Measurements from ENCODE around the gene SYT9.

The SYT9 gene

DNA sequence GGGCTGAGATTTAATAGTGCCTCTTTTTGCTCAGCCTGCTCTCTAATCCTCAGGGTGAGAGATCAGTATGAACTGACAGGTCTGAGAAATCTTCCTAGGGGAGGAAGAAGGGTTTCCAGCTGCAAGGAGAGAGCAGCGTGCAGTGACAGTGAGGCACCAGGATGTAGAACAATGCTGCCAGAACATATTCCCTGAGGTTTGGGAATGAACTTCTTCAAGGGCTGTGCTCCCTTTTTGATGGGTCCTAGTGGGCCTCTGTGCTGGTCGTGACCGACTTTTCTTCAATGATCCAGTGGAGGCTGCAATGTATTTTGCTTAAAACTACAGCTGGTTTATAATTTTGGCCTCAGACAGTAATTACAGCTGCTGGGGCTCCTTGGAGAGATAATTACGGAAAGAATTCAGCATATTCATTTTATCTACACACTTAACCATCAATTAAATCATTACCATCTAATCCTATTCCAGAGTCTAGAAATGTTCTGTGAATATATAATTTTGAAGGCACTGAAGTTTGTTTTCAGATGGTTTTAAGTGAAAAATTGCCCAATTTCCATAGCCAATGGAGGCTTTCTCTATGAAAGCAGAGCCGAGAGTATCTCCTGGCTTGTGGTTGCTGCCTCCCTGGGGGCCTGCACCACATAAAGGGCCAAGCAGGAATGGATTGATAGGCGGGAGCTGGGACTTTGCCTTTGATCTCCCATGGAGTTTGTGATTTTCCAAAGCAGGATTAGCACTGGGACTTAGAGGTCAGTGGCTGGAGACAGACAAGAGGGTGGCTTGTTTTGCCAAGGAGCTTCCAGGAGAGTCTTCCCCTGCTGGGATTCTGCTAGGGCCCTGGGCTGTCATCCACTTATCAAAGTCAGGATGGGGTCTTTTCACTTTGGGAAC is 192.6 kb downstream of the SYT9 start:
- TF ChIP-seq, protein P1, sequence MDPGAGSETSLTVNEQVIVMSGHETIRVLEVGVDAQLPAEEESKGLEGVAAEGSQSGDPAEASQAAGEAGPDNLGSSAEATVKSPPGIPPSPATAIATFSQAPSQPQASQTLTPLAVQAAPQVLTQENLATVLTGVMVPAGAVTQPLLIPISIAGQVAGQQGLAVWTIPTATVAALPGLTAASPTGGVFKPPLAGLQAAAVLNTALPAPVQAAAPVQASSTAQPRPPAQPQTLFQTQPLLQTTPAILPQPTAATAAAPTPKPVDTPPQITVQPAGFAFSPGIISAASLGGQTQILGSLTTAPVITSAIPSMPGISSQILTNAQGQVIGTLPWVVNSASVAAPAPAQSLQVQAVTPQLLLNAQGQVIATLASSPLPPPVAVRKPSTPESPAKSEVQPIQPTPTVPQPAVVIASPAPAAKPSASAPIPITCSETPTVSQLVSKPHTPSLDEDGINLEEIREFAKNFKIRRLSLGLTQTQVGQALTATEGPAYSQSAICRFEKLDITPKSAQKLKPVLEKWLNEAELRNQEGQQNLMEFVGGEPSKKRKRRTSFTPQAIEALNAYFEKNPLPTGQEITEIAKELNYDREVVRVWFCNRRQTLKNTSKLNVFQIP (CRISPR knock-in tag; IDR thresholded peaks at IDR 0.05; ENCODE audit: borderline replicate concordance, low read depth): no peak
- TF ChIP-seq, protein P2, sequence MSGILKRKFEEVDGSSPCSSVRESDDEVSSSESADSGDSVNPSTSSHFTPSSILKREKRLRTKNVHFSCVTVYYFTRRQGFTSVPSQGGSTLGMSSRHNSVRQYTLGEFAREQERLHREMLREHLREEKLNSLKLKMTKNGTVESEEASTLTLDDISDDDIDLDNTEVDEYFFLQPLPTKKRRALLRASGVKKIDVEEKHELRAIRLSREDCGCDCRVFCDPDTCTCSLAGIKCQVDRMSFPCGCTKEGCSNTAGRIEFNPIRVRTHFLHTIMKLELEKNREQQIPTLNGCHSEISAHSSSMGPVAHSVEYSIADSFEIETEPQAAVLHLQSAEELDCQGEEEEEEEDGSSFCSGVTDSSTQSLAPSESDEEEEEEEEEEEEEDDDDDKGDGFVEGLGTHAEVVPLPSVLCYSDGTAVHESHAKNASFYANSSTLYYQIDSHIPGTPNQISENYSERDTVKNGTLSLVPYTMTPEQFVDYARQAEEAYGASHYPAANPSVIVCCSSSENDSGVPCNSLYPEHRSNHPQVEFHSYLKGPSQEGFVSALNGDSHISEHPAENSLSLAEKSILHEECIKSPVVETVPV (CRISPR knock-in tag; IDR thresholded peaks at IDR 0.05): no peak
- TF ChIP-seq TOX (CRISPR knock-in tag; IDR thresholded peaks at IDR 0.05; ENCODE audit: borderline replicate concordance) (no peak), BACH2 (CRISPR knock-in tag; IDR thresholded peaks at IDR 0.05; ENCODE audit: borderline replicate concordance) (no peak), OSR1 (CRISPR knock-in tag; IDR thresholded peaks at IDR 0.05) (no peak), ARNTL (CRISPR knock-in tag; IDR thresholded peaks at IDR 0.05; ENCODE audit: borderline replicate concordance, low read depth) (no peak), GLIS3 (CRISPR knock-in tag; IDR thresholded peaks at IDR 0.05) (no peak), TCF4 (CRISPR knock-in tag; IDR thresholded peaks at IDR 0.05; ENCODE audit: borderline replicate concordance) (no peak), ESRRG (CRISPR knock-in tag; IDR thresholded peaks at IDR 0.05) (no peak), ZFP3 (CRISPR knock-in tag; IDR thresholded peaks at IDR 0.05) (no peak)
- TF ChIP-seq, protein P3, sequence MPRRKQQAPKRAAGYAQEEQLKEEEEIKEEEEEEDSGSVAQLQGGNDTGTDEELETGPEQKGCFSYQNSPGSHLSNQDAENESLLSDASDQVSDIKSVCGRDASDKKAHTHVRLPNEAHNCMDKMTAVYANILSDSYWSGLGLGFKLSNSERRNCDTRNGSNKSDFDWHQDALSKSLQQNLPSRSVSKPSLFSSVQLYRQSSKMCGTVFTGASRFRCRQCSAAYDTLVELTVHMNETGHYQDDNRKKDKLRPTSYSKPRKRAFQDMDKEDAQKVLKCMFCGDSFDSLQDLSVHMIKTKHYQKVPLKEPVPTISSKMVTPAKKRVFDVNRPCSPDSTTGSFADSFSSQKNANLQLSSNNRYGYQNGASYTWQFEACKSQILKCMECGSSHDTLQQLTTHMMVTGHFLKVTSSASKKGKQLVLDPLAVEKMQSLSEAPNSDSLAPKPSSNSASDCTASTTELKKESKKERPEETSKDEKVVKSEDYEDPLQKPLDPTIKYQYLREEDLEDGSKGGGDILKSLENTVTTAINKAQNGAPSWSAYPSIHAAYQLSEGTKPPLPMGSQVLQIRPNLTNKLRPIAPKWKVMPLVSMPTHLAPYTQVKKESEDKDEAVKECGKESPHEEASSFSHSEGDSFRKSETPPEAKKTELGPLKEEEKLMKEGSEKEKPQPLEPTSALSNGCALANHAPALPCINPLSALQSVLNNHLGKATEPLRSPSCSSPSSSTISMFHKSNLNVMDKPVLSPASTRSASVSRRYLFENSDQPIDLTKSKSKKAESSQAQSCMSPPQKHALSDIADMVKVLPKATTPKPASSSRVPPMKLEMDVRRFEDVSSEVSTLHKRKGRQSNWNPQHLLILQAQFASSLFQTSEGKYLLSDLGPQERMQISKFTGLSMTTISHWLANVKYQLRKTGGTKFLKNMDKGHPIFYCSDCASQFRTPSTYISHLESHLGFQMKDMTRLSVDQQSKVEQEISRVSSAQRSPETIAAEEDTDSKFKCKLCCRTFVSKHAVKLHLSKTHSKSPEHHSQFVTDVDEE (CRISPR knock-in tag; IDR thresholded peaks at IDR 0.05): no peak
- no peak for ATAC-seq

DNA sequence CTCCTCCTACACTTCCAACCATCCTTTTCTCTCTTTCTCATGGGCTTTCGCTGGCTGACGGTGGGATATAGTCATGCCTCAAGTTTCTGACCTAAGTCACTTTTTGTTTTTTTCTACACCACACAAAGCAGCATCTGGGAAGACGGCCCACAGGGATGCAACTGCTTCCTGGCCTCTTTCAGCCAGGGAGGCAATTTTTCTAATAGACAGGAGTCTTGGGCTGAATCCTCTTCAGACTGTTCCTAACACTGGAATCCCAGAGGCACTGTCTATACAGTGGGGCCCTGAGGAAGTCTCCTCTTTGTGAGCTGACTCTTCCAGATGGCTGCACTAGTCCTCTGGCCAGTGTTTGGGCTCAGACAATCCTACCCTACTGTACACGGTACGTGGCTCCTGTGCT is 193.9 kb downstream of the SYT9 start:
- TF ChIP-seq BACH2 (CRISPR knock-in tag; IDR thresholded peaks at IDR 0.05; ENCODE audit: borderline replicate concordance) (no peak), ARNTL (CRISPR knock-in tag; IDR thresholded peaks at IDR 0.05; ENCODE audit: borderline replicate concordance, low read depth) (no peak), ZFP30 (CRISPR knock-in tag; IDR thresholded peaks at IDR 0.05) (no peak), ZFP3 (CRISPR knock-in tag; IDR thresholded peaks at IDR 0.05) (no peak), OSR1 (CRISPR knock-in tag; IDR thresholded peaks at IDR 0.05) (no peak), TCF4 (CRISPR knock-in tag; IDR thresholded peaks at IDR 0.05; ENCODE audit: borderline replicate concordance) (no peak), GLIS3 (CRISPR knock-in tag; IDR thresholded peaks at IDR 0.05) (no peak), ISL1 (CRISPR knock-in tag; IDR thresholded peaks at IDR 0.05) (no peak), ZNF565 (CRISPR knock-in tag; conservative IDR thresholded peaks at IDR 0.05; ENCODE audit: low read depth) (no peak), PPARA (CRISPR knock-in tag; IDR thresholded peaks at IDR 0.05; ENCODE audit: borderline replicate concordance) (no peak), ESRRG (CRISPR knock-in tag; IDR thresholded peaks at IDR 0.05) (no peak), ZNF8 (CRISPR knock-in tag; IDR thresholded peaks at IDR 0.05) (no peak), ZNF70 (CRISPR knock-in tag; IDR thresholded peaks at IDR 0.05) (no peak), SNAI2 (CRISPR knock-in tag; IDR thresholded peaks at IDR 0.05) (no peak)
- TF ChIP-seq, protein P1 (CRISPR knock-in tag; IDR thresholded peaks at IDR 0.05; ENCODE audit: borderline replicate concordance, low read depth): no peak
- TF ChIP-seq, protein P4, sequence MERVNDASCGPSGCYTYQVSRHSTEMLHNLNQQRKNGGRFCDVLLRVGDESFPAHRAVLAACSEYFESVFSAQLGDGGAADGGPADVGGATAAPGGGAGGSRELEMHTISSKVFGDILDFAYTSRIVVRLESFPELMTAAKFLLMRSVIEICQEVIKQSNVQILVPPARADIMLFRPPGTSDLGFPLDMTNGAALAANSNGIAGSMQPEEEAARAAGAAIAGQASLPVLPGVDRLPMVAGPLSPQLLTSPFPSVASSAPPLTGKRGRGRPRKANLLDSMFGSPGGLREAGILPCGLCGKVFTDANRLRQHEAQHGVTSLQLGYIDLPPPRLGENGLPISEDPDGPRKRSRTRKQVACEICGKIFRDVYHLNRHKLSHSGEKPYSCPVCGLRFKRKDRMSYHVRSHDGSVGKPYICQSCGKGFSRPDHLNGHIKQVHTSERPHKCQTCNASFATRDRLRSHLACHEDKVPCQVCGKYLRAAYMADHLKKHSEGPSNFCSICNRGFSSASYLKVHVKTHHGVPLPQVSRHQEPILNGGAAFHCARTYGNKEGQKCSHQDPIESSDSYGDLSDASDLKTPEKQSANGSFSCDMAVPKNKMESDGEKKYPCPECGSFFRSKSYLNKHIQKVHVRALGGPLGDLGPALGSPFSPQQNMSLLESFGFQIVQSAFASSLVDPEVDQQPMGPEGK (CRISPR knock-in tag; IDR thresholded peaks at IDR 0.05; ENCODE audit: borderline replicate concordance): no peak
- ATAC-seq: no peak
